SK-N-SH (cell line): ENCODE measurements around the gene LIME1. TPM values are rescaled to one million over a fixed set of nuclear protein-coding genes. Genes with fewer than 3 reads are reported as not detected.
A peak's percentile ranks its signal among the peaks of the same experiment; 100 is the strongest.

Experiments
- CTCF ChIA-PET: fragments of 300-600, 350-600 bp; formaldehyde crosslinking; extraction: SDS; loops from one replicate; lab custom pipeline; 2021; lab: Yijun Ruan, JAX
- POLR2A ChIA-PET: fragments of 350-600 bp; sonication (Branson Sonifier 250); formaldehyde crosslinking; extraction: SDS; loops from one replicate; lab custom pipeline; 2020; ENCODE audit warnings: antibody characterized with exemption, inconsistent platforms; lab: Yijun Ruan, JAX
- DNase-seq: peaks from one replicate; pipeline ENCODE4 v3.0.0; 2012
- H2AFZ ChIP-seq: fragments of 200-600 bp; sonication (generic); 2 replicates; pipeline ENCODE4 v1.8.1; 2016; ENCODE audit warnings: antibody characterized with exemption, mild to moderate bottlenecking, low read depth
- H3F3A ChIP-seq: fragments of 200-600 bp; sonication (generic); replicated peaks from 2 replicates; pipeline ENCODE3; 2016; ENCODE audit warnings: antibody characterized with exemption, mild to moderate bottlenecking; ENCODE audit not compliant: insufficient read depth
- H3K27ac ChIP-seq, 2 experiments: fragments of 200-500 bp in 1 of 2; fragments of 200-600 bp in 1 of 2; sonication (Bioruptor generic) in 1 of 2; sonication (generic), shearing (Covaris generic) in 1 of 2; 2 replicates each; pipeline versions ENCODE4 v1.5.1 to v1.6.1; 2014 to 2016; ENCODE audit warnings: low read depth in 2 of 2, inconsistent platforms in 1 of 2, low read length in 1 of 2, mild to moderate bottlenecking in 1 of 2, mixed read lengths in 1 of 2
- H3K27me3 ChIP-seq: fragments of 200-600 bp; sonication (generic), shearing (Covaris generic); 2 replicates; pipeline ENCODE4 v1.6.1; 2016; ENCODE audit warnings: mixed run types; ENCODE audit not compliant: insufficient read depth
- H3K36me3 ChIP-seq, 2 experiments: fragments of 200-500 bp in 1 of 2; fragments of 200-600 bp in 1 of 2; sonication (Bioruptor generic) in 1 of 2; sonication (generic) in 1 of 2; replicated peaks in 1 of 2; 2 replicates each; pipeline versions ENCODE3 to v1.5.1; 2014 to 2016; ENCODE audit warnings: low read length in 1 of 2, mild to moderate bottlenecking in 1 of 2; ENCODE audit not compliant: insufficient read depth in 2 of 2, control insufficient read depth in 1 of 2
- H3K4me1 ChIP-seq, 2 experiments: fragments of 200-500 bp in 1 of 2; fragments of 200-600 bp in 1 of 2; sonication (Bioruptor generic) in 1 of 2; sonication (generic), shearing (Covaris generic) in 1 of 2; 2 replicates each; pipeline versions ENCODE4 v1.5.1 to v1.6.1; 2014 to 2016; ENCODE audit warnings: low read depth in 1 of 2, low read length in 1 of 2, mixed run types in 1 of 2; ENCODE audit not compliant: insufficient read depth in 2 of 2, control insufficient read depth in 1 of 2
- H3K4me2 ChIP-seq: fragments of 200-600 bp; sonication (generic), shearing (Covaris generic); 2 replicates; pipeline ENCODE4 v1.6.1; 2017; ENCODE audit warnings: mixed run types
- H3K4me3 ChIP-seq, 2 experiments: fragments of 200-500 bp in 1 of 2; fragments of 200-600 bp in 1 of 2; sonication (Bioruptor generic) in 1 of 2; sonication (generic), shearing (Covaris generic) in 1 of 2; 2 replicates each; pipeline versions ENCODE4 v1.5.1 to v1.8.1; 2014 to 2016; ENCODE audit warnings: low read depth in 2 of 2, inconsistent platforms in 1 of 2, low read length in 1 of 2, mild to moderate bottlenecking in 1 of 2, mixed read lengths in 1 of 2, moderate library complexity in 1 of 2
- H3K79me2 ChIP-seq: fragments of 200-600 bp; sonication (generic); 2 replicates; pipeline ENCODE4 v1.8.1; 2017; ENCODE audit warnings: mild to moderate bottlenecking; ENCODE audit not compliant: insufficient read depth
- H3K9ac ChIP-seq: fragments of 200-600 bp; sonication (generic); 2 replicates; pipeline ENCODE4 v1.6.1; 2017; ENCODE audit warnings: mixed run types
- H3K9me2 ChIP-seq: fragments of 200-600 bp; sonication (generic); 2 replicates; pipeline ENCODE4 v1.6.1; 2017; ENCODE audit warnings: mixed run types
- H3K9me3 ChIP-seq: fragments of 200-600 bp; sonication (generic); 2 replicates; pipeline ENCODE4 v1.6.1; 2017; ENCODE audit warnings: mixed run types, mild to moderate bottlenecking, moderate library complexity
- H4K20me1 ChIP-seq: fragments of 200-600 bp; sonication (generic); 2 replicates; pipeline ENCODE4 v1.6.1; 2017; ENCODE audit warnings: mild to moderate bottlenecking, mixed run types; ENCODE audit not compliant: insufficient read depth
- EZH2phosphoT487 ChIP-seq: fragments of 200-600 bp; sonication (generic); IDR thresholded peaks from 2 replicates; pipeline ENCODE4 v1.6.1; 2017; ENCODE audit warnings: low read depth, mixed run types, mild to moderate bottlenecking, antibody characterized with exemption, moderate library complexity, borderline replicate concordance
- NFIC ChIP-seq: IDR thresholded peaks from 2 replicates; pipeline ENCODE4 v1.4.0; 2012; ENCODE audit warnings: borderline replicate concordance
- POLR2AphosphoS5 ChIP-seq: IDR thresholded peaks from 2 replicates; pipeline ENCODE4 v1.6.1; 2012; ENCODE audit warnings: low read depth, low read length
- TEAD4 ChIP-seq: IDR thresholded peaks from 2 replicates; pipeline ENCODE4 v1.4.0; 2012; ENCODE audit warnings: mild to moderate bottlenecking, borderline replicate concordance; ENCODE audit not compliant: insufficient read depth
- WGBS: methylation state at CpG from one replicate; pipeline ENCODE4 v1.1.6; 2017; ENCODE audit warnings: low lambda C conversion rate; 5-methylcytosine and 5-hydroxymethylcytosine counted together
- polyA plus RNA-seq, 3 experiments: library from polyadenylated mRNA; depleted of rRNA; stranded (reverse); fragments of >200 nt; gene quantifications; 2 replicates each; pipeline ENCODE4 v1.2.3, GENCODE V29; 2012
- TF ChIP-seq, protein P1 (sequence below): fragments of 200-600 bp; sonication (generic); IDR thresholded peaks from 2 replicates; pipeline ENCODE4 v1.6.1; 2017; ENCODE audit warnings: antibody characterized with exemption, mild to moderate bottlenecking, moderate library complexity
- TF ChIP-seq, protein P2 (sequence below): fragments of 150-350 bp; IDR thresholded peaks from 2 replicates; pipeline ENCODE4 v1.6.1; 2016; ENCODE audit warnings: mild to moderate bottlenecking, low read depth, low read length

Gene LIME1
- polyA plus RNA-seq, 1 of the 3 experiments (the other 2 are of a cell fraction), result 10.9 TPM

DNA sequence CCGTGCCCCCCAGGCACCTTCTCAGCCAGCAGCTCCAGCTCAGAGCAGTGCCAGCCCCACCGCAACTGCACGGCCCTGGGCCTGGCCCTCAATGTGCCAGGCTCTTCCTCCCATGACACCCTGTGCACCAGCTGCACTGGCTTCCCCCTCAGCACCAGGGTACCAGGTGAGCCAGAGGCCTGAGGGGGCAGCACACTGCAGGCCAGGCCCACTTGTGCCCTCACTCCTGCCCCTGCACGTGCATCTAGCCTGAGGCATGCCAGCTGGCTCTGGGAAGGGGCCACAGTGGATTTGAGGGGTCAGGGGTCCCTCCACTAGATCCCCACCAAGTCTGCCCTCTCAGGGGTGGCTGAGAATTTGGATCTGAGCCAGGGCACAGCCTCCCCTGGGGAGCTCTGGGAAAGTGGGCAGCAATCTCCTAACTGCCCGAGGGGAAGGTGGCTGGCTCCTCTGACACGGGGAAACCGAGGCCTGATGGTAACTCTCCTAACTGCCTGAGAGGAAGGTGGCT is 39.1 kb upstream of the LIME1 start:
- no peak overlapping the region for H3K4me2 ChIP-seq
- TF ChIP-seq NFIC, result 0 out of 2 replicates have a peak, but pooled peaks have one; percentile 18
- TF ChIP-seq, protein P1, sequence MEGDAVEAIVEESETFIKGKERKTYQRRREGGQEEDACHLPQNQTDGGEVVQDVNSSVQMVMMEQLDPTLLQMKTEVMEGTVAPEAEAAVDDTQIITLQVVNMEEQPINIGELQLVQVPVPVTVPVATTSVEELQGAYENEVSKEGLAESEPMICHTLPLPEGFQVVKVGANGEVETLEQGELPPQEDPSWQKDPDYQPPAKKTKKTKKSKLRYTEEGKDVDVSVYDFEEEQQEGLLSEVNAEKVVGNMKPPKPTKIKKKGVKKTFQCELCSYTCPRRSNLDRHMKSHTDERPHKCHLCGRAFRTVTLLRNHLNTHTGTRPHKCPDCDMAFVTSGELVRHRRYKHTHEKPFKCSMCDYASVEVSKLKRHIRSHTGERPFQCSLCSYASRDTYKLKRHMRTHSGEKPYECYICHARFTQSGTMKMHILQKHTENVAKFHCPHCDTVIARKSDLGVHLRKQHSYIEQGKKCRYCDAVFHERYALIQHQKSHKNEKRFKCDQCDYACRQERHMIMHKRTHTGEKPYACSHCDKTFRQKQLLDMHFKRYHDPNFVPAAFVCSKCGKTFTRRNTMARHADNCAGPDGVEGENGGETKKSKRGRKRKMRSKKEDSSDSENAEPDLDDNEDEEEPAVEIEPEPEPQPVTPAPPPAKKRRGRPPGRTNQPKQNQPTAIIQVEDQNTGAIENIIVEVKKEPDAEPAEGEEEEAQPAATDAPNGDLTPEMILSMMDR, result no peak
- H3K4me1 ChIP-seq, result peaks cover 22 to 30% of the 10 kb centered on the region in 2 experiments; a peak in 3 of 4 replicates
- no peaks in the 10 kb centered on the region for H3F3A ChIP-seq
- peaks cover 0 to 9% of the 10 kb centered on the region in 2 experiments for H3K36me3 ChIP-seq
- no peak overlapping the region for H3K9ac ChIP-seq
- DNase-seq, result peak; percentile 73
- POLR2A ChIA-PET, result interaction anchor here (0.7 to 3.4 kb wide), 7 partner anchors 11 to 282 kb away, joined by 3 to 22 read pairs (median 3); partner anchors contain the start of genes ARFRP1, RTEL1, SAMD10 and STMN3
- H4K20me1 ChIP-seq, result no peaks in the 10 kb centered on the region
- H3K9me2 ChIP-seq, result no peaks in the 10 kb centered on the region
- H3K9me3 ChIP-seq, result no peaks in the 10 kb centered on the region
- H3K79me2 ChIP-seq, result no peaks in the 10 kb centered on the region
- H3K27ac ChIP-seq, result peak overlapping the region in 1 of 2 experiments; percentile 85; a peak in 1 of 4 replicates
- 60% methylated on average over 2 of the region's 7 CpGs for WGBS
- CTCF ChIA-PET, result interaction anchor here (0.6 to 1.3 kb wide), 5 partner anchors 11 to 276 kb away, joined by 3 to 6 read pairs (median 3); no protein-coding TSS in a partner anchor
- H3K4me3 ChIP-seq, result peak overlapping the region in 1 of 2 experiments; percentile 25; a peak in 1 of 4 replicates
- no peaks in the 10 kb centered on the region for H3K27me3 ChIP-seq
- H2AFZ ChIP-seq, result no peak overlapping the region

DNA sequence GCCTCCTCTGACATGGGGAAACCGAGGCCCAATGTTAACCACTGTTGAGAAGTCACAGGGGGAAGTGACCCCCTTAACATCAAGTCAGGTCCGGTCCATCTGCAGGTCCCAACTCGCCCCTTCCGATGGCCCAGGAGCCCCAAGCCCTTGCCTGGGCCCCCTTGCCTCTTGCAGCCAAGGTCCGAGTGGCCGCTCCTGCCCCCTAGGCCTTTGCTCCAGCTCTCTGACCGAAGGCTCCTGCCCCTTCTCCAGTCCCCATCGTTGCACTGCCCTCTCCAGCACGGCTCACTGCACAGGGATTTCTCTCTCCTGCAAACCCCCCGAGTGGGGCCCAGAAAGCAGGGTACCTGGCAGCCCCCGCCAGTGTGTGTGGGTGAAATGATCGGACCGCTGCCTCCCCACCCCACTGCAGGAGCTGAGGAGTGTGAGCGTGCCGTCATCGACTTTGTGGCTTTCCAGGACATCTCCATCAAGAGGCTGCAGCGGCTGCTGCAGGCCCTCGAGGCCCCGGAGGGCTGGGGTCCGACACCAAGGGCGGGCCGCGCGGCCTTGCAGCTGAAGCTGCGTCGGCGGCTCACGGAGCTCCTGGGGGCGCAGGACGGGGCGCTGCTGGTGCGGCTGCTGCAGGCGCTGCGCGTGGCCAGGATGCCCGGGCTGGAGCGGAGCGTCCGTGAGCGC is 38.5 kb upstream of the LIME1 start:
- Histone ChIP-seq H4K20me1 (no peaks in the 10 kb centered on the region), H3F3A (no peaks in the 10 kb centered on the region), H3K9me3 (no peaks in the 10 kb centered on the region)
- CTCF ChIA-PET, result interaction anchor here (0.6 to 1.7 kb wide), 5 partner anchors 11 to 276 kb away, joined by 3 to 6 read pairs (median 3); no protein-coding TSS in a partner anchor
- no peak for TF ChIP-seq TEAD4
- TF ChIP-seq, protein P2, sequence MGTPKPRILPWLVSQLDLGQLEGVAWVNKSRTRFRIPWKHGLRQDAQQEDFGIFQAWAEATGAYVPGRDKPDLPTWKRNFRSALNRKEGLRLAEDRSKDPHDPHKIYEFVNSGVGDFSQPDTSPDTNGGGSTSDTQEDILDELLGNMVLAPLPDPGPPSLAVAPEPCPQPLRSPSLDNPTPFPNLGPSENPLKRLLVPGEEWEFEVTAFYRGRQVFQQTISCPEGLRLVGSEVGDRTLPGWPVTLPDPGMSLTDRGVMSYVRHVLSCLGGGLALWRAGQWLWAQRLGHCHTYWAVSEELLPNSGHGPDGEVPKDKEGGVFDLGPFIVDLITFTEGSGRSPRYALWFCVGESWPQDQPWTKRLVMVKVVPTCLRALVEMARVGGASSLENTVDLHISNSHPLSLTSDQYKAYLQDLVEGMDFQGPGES, result no peak
- no peak for TF ChIP-seq POLR2AphosphoS5
- TF ChIP-seq EZH2phosphoT487, result no peak
- TF ChIP-seq, all 33 proteins: peak for 0
- H3K79me2 ChIP-seq, result no peaks in the 10 kb centered on the region
- peaks cover 0 to 9% of the 10 kb centered on the region in 2 experiments for H3K36me3 ChIP-seq
- WGBS, result 89% methylated on average over 25 of the region's 40 CpGs
- no peaks in the 10 kb centered on the region for H3K27me3 ChIP-seq
- H3K9me2 ChIP-seq, result no peaks in the 10 kb centered on the region
- 0 out of 2 replicates have a peak overlapping the region, but pooled peaks have one; percentile 61 for H3K9ac ChIP-seq
- H3K4me1 ChIP-seq, result peaks cover 22 to 30% of the 10 kb centered on the region in 2 experiments; a peak in 3 of 4 replicates
- peak overlapping the region in 1 of 2 experiments; percentile 85; a peak in 3 of 4 replicates for H3K27ac ChIP-seq
- H2AFZ ChIP-seq, result no peak overlapping the region
- H3K4me2 ChIP-seq, result peak overlapping the region; percentile 72; the same call in 1 of the 2 replicates
- H3K4me3 ChIP-seq, result no peak overlapping the region
- peak; percentile 47 for DNase-seq
- POLR2A ChIA-PET, result interaction anchor here (0.7 to 3.4 kb wide), 7 partner anchors 10 to 281 kb away, joined by 3 to 22 read pairs (median 3); partner anchors contain the start of genes ARFRP1, RTEL1, SAMD10 and STMN3
